Testis (tissue), 2 donors: ENCODE results near the gene CFAP299.

ENCODE experiments used
- POLR2A ChIP-seq: fragments of 450-650 bp; IDR thresholded peaks from one replicate; pipeline ENCODE4 v1.6.1; 2017; ENCODE audit warnings: antibody characterized with exemption, mild to moderate bottlenecking, moderate library complexity
- TF ChIP-seq, protein P1 (sequence below), 3 experiments: fragments of 450-650 bp in 2 of 3; fragments of 200-600 bp in 1 of 3; sonication (generic) in 1 of 3; IDR thresholded peaks; one replicate each; pipeline ENCODE4 v1.5.1; 2016 to 2019; ENCODE audit warnings: antibody characterized with exemption in 3 of 3, mild to moderate bottlenecking in 2 of 3, moderate library complexity in 1 of 3

- TF ChIP-seq, protein P1, sequence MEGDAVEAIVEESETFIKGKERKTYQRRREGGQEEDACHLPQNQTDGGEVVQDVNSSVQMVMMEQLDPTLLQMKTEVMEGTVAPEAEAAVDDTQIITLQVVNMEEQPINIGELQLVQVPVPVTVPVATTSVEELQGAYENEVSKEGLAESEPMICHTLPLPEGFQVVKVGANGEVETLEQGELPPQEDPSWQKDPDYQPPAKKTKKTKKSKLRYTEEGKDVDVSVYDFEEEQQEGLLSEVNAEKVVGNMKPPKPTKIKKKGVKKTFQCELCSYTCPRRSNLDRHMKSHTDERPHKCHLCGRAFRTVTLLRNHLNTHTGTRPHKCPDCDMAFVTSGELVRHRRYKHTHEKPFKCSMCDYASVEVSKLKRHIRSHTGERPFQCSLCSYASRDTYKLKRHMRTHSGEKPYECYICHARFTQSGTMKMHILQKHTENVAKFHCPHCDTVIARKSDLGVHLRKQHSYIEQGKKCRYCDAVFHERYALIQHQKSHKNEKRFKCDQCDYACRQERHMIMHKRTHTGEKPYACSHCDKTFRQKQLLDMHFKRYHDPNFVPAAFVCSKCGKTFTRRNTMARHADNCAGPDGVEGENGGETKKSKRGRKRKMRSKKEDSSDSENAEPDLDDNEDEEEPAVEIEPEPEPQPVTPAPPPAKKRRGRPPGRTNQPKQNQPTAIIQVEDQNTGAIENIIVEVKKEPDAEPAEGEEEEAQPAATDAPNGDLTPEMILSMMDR (IDR thresholded peaks at IDR 0.05) = no peak
- no peak for TF ChIP-seq POLR2A
These were observed 35.5 kb downstream of the CFAP299 start for GRCh38 chr4:80371046-80371445.
